HEK293 (cell line): ENCODE measurements around the gene ACIN1.

Experiments
- CTCF ChIP-seq: fragments of 450-650 bp; formaldehyde crosslinking; IDR thresholded peaks from 2 replicates; pipeline ENCODE4 v1.5.1; 2016; ENCODE audit warnings: missing biosample characterization, missing genetic modification characterization
- REST ChIP-seq: fragments of 450-650 bp; formaldehyde crosslinking; IDR thresholded peaks from 2 replicates; pipeline ENCODE4 v1.5.1; 2016; ENCODE audit warnings: missing biosample characterization, missing genetic modification characterization
- SP2 ChIP-seq: fragments of 450-650 bp; formaldehyde crosslinking; IDR thresholded peaks from 2 replicates; pipeline ENCODE4 v1.5.1; 2016; ENCODE audit warnings: missing biosample characterization, missing genetic modification characterization
- ZBTB26 ChIP-seq: fragments of 450-650 bp; formaldehyde crosslinking; optimal IDR thresholded peaks from 2 replicates; pipeline ENCODE3; 2016; ENCODE audit warnings: missing biosample characterization, mild to moderate bottlenecking, missing genetic modification characterization
- ZFP3 ChIP-seq: fragments of 450-650 bp; formaldehyde crosslinking; IDR thresholded peaks from 2 replicates; pipeline ENCODE4 v1.5.1; 2016; ENCODE audit warnings: low read depth, missing biosample characterization, missing genetic modification characterization
- ZNF112 ChIP-seq: fragments of 450-650 bp; formaldehyde crosslinking; IDR thresholded peaks from 2 replicates; pipeline ENCODE4 v1.5.0; 2017; ENCODE audit warnings: missing biosample characterization, missing genetic modification characterization
- ZNF169 ChIP-seq: fragments of 450-650 bp; formaldehyde crosslinking; IDR thresholded peaks from 2 replicates; pipeline ENCODE4 v1.5.1; 2016; ENCODE audit warnings: missing biosample characterization, missing genetic modification characterization
- ZNF23 ChIP-seq: fragments of 450-650 bp; formaldehyde crosslinking; IDR thresholded peaks from 2 replicates; pipeline ENCODE4 v1.5.1; 2016; ENCODE audit warnings: missing biosample characterization, missing genetic modification characterization, borderline replicate concordance
- ZNF239 ChIP-seq: fragments of 450-650 bp; formaldehyde crosslinking; IDR thresholded peaks from 2 replicates; pipeline ENCODE4 v1.5.1; 2016; ENCODE audit warnings: missing biosample characterization, missing genetic modification characterization
- ZNF449 ChIP-seq: fragments of 450-650 bp; formaldehyde crosslinking; IDR thresholded peaks from 2 replicates; pipeline ENCODE4 v1.5.1; 2017; ENCODE audit warnings: missing biosample characterization, mild to moderate bottlenecking, missing genetic modification characterization, moderate library complexity
- ZNF785 ChIP-seq: fragments of 450-650 bp; formaldehyde crosslinking; IDR thresholded peaks from 2 replicates; pipeline ENCODE4 v1.5.1; 2016; ENCODE audit warnings: missing biosample characterization, missing genetic modification characterization
- TF ChIP-seq, protein P1 (sequence below): sonication (generic); formaldehyde crosslinking; IDR thresholded peaks from 2 replicates; pipeline ENCODE4 v1.8.1; 2022; ENCODE audit warnings: mild to moderate bottlenecking, moderate library complexity, missing genetic modification reagents
- TF ChIP-seq, protein P2 (sequence below): fragments of 450-650 bp; formaldehyde crosslinking; IDR thresholded peaks from 2 replicates; pipeline ENCODE4 v1.5.1; 2016; ENCODE audit warnings: missing biosample characterization, missing genetic modification characterization
- TF ChIP-seq, protein P3 (sequence below): fragments of 450-650 bp; formaldehyde crosslinking; IDR thresholded peaks from 2 replicates; pipeline ENCODE4 v1.5.1; 2016; ENCODE audit warnings: missing biosample characterization, missing genetic modification characterization

DNA sequence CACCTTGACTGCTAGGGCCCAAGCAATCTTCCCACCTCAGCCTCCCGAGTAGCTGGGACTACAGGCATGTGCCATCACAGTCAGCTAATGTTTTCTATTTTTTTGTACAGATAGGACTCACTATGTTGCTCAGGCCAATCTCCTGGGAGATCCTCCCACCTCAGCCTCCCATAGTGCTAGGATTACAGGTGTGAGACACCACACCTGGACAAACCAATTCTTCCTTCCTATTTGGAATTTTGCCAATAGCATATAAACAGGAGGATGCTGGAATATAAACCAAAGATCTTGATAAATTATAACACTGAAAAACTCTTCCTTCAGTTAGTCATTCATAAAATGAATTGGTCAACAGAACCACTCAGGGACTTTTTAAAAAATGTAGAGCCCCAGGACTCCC lies 8.4 kb downstream of the ACIN1 start:
- TF ChIP-seq, protein P1, sequence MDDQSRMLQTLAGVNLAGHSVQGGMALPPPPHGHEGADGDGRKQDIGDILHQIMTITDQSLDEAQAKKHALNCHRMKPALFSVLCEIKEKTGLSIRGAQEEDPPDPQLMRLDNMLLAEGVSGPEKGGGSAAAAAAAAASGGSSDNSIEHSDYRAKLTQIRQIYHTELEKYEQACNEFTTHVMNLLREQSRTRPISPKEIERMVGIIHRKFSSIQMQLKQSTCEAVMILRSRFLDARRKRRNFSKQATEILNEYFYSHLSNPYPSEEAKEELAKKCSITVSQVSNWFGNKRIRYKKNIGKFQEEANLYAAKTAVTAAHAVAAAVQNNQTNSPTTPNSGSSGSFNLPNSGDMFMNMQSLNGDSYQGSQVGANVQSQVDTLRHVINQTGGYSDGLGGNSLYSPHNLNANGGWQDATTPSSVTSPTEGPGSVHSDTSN = no peak
- TF ChIP-seq CTCF (tag by site-specific recombination) = no peak
- no peak for TF ChIP-seq REST (tag by site-specific recombination)
- TF ChIP-seq ZFP3 (tag by site-specific recombination) = no peak
- no peak for TF ChIP-seq ZNF239 (tag by site-specific recombination)
- TF ChIP-seq ZNF112 = no peak
- TF ChIP-seq ZNF449 (tag by site-specific recombination) = no peak
- no peak for TF ChIP-seq ZNF23 (tag by site-specific recombination)
- TF ChIP-seq ZNF785 (tag by site-specific recombination) = no peak
- no peak for TF ChIP-seq SP2
- TF ChIP-seq, protein P2, sequence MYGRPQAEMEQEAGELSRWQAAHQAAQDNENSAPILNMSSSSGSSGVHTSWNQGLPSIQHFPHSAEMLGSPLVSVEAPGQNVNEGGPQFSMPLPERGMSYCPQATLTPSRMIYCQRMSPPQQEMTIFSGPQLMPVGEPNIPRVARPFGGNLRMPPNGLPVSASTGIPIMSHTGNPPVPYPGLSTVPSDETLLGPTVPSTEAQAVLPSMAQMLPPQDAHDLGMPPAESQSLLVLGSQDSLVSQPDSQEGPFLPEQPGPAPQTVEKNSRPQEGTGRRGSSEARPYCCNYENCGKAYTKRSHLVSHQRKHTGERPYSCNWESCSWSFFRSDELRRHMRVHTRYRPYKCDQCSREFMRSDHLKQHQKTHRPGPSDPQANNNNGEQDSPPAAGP (tag by site-specific recombination) = no peak
- no peak for TF ChIP-seq ZBTB26 (tag by site-specific recombination)
- TF ChIP-seq, protein P3, sequence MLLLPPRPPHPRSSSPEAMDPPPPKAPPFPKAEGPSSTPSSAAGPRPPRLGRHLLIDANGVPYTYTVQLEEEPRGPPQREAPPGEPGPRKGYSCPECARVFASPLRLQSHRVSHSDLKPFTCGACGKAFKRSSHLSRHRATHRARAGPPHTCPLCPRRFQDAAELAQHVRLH (tag by site-specific recombination) = no peak
- no peak for TF ChIP-seq ZNF169 (tag by site-specific recombination)
